ENCODE measurements around the gene PRTN3.

Gene PRTN3

DNA sequence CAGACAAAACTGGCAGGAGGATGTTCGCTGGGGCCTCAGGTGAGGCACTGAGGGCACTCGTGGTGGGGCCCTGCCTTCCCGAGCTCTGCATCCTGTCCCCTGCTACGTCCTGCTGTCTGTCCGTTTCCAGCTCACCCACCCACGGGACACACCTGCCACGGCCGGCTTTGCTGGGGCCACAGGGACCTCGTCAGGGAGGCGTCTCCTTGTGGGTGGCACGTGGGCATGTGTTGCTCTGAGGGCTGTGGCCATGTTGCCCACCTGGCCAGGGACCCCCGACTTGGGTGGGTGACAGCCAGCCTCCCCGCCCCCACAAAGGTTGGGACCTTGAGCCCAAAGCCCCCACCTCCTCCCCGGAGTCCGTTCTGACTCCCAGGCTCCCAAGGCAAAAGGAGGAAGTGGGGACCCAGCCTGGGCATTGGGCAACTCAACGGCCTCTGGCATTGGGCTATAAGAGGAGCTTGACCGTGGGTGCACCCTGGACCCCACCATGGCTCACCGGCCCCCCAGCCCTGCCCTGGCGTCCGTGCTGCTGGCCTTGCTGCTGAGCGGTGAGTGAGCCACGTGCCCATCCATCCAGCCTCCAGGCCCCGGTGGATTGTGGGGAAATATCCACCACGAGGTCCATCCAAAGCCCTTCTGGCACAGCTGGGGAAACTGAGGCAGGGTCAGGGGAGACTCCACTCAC lies at the start of gene PRTN3:
Gene PRTN3, plus strand, starts transcription at position 481 of the 688 bp plus-strand sequence. Its CDS starts 10 bp downstream, at position 491.
- H3K27ac ChIP-seq, result no peak within 1 kb of the TSS
- H2AFZ ChIP-seq (ENCODE audit: low read depth), result no peak within 1 kb of the TSS
- H3K79me2 ChIP-seq (ENCODE audit: insufficient read depth, low read depth), result no peaks in the 10 kb centered on the region
- H3K4me3 ChIP-seq (IDR thresholded peaks at IDR 0.05; ENCODE audit: insufficient read depth, low read depth, low read length), result no peak within 1 kb of the TSS
- no peak within 1 kb of the TSS for H3K9ac ChIP-seq
- H3K4me1 ChIP-seq (ENCODE audit: low read depth, poor library complexity, severe bottlenecking), result peaks cover 27% of the 10 kb centered on the region
- no peaks in the 10 kb centered on the region for H4K20me1 ChIP-seq (ENCODE audit: insufficient read depth)
- peaks cover 14% of the 10 kb centered on the region; the same call in 1 of the 2 replicates for H3K27me3 ChIP-seq (ENCODE audit: insufficient read depth, low read depth)
- TF ChIP-seq, protein P1, sequence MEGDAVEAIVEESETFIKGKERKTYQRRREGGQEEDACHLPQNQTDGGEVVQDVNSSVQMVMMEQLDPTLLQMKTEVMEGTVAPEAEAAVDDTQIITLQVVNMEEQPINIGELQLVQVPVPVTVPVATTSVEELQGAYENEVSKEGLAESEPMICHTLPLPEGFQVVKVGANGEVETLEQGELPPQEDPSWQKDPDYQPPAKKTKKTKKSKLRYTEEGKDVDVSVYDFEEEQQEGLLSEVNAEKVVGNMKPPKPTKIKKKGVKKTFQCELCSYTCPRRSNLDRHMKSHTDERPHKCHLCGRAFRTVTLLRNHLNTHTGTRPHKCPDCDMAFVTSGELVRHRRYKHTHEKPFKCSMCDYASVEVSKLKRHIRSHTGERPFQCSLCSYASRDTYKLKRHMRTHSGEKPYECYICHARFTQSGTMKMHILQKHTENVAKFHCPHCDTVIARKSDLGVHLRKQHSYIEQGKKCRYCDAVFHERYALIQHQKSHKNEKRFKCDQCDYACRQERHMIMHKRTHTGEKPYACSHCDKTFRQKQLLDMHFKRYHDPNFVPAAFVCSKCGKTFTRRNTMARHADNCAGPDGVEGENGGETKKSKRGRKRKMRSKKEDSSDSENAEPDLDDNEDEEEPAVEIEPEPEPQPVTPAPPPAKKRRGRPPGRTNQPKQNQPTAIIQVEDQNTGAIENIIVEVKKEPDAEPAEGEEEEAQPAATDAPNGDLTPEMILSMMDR (conservative IDR thresholded peaks at IDR 0.05; ENCODE audit: low read depth, low read length), result no peak
- H3K36me3 ChIP-seq (ENCODE audit: insufficient read depth), result no peaks in the 10 kb centered on the region
- H3K4me2 ChIP-seq, result no peak within 1 kb of the TSS

DNA sequence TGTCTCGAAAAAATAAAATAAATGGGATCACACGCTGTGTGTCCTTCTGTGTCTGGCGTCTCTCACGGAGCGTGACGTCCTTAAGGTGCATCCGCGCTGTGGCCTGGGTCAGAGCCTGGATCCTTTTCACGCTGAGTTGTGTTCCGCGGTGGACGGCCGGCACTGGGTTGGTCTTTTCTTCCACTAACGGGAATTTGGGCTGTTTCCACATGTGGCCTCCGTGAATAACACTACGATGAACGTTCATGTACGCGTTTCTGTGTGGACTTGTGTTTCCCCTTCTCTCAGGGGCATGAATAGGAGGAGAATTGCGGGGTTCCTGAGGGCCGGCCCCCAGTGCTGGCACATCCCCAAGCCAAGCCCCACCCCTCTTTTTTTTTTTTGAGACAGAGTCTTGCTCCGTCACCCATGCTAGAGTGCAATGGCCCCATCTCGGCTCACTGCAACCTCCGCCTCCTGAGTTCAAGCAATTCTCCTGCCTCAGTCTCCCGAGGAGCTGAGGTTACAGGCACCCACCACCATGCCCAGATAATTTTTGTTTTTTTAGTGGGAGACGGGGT lies 49.7 kb upstream of the PRTN3 start:
- TF ChIP-seq, protein P1 (conservative IDR thresholded peaks at IDR 0.05; ENCODE audit: low read depth, low read length), result no peak
- Histone ChIP-seq H3K27ac (no peak overlapping the region), H3K9ac (no peak overlapping the region), H2AFZ (ENCODE audit: low read depth) (no peak overlapping the region), H3K36me3 (ENCODE audit: insufficient read depth) (no peaks in the 10 kb centered on the region), H4K20me1 (ENCODE audit: insufficient read depth) (no peaks in the 10 kb centered on the region), H3K4me1 (ENCODE audit: low read depth, poor library complexity, severe bottlenecking) (no peaks in the 10 kb centered on the region), H3K27me3 (ENCODE audit: insufficient read depth, low read depth) (no peaks in the 10 kb centered on the region), H3K79me2 (ENCODE audit: insufficient read depth, low read depth) (no peaks in the 10 kb centered on the region), H3K4me2 (no peak overlapping the region), H3K4me3 (IDR thresholded peaks at IDR 0.05; ENCODE audit: insufficient read depth, low read depth, low read length) (no peak overlapping the region)

- H2AFZ ChIP-seq (ENCODE audit: low read depth), result no peak overlapping the region
- no peaks in the 10 kb centered on the region for H3K36me3 ChIP-seq (ENCODE audit: insufficient read depth)
- H3K27ac ChIP-seq, result no peak overlapping the region
- H3K4me1 ChIP-seq (ENCODE audit: low read depth, poor library complexity, severe bottlenecking), result no peaks in the 10 kb centered on the region
- TF ChIP-seq, protein P1 (conservative IDR thresholded peaks at IDR 0.05; ENCODE audit: low read depth, low read length), result no peak
- H3K27me3 ChIP-seq (ENCODE audit: insufficient read depth, low read depth), result no peaks in the 10 kb centered on the region
- no peak overlapping the region for H3K4me2 ChIP-seq
- no peaks in the 10 kb centered on the region for H3K79me2 ChIP-seq (ENCODE audit: insufficient read depth, low read depth)
- no peaks in the 10 kb centered on the region for H4K20me1 ChIP-seq (ENCODE audit: insufficient read depth)
- no peak overlapping the region for H3K9ac ChIP-seq
- no peak overlapping the region for H3K4me3 ChIP-seq (IDR thresholded peaks at IDR 0.05; ENCODE audit: insufficient read depth, low read depth, low read length)
These were observed 49.1 kb upstream of the PRTN3 start for GRCh38 chr19:791567-792305.

GRCh38 chr19:792306-792885 lies 48.4 kb upstream of the PRTN3 start:
- H3K4me2 ChIP-seq, result no peak overlapping the region
- H2AFZ ChIP-seq (ENCODE audit: low read depth), result no peak overlapping the region
- no peaks in the 10 kb centered on the region for H3K27me3 ChIP-seq (ENCODE audit: insufficient read depth, low read depth)
- no peak overlapping the region for H3K9ac ChIP-seq
- H3K4me3 ChIP-seq (IDR thresholded peaks at IDR 0.05; ENCODE audit: insufficient read depth, low read depth, low read length), result no peak overlapping the region
- no peaks in the 10 kb centered on the region for H3K79me2 ChIP-seq (ENCODE audit: insufficient read depth, low read depth)
- H3K36me3 ChIP-seq (ENCODE audit: insufficient read depth), result no peaks in the 10 kb centered on the region
- TF ChIP-seq, protein P1 (conservative IDR thresholded peaks at IDR 0.05; ENCODE audit: low read depth, low read length), result no peak
- H3K4me1 ChIP-seq (ENCODE audit: low read depth, poor library complexity, severe bottlenecking), result no peaks in the 10 kb centered on the region
- H3K27ac ChIP-seq, result no peak overlapping the region
- no peaks in the 10 kb centered on the region for H4K20me1 ChIP-seq (ENCODE audit: insufficient read depth)

Data from KMS-11 (cell line).